Neural progenitor cell (in vitro differentiated cells): Measurements from ENCODE around the gene ATP1A1. TPM values are rescaled to one million over a fixed set of nuclear protein-coding genes. Genes with fewer than 3 reads are reported as not detected.

Source experiments
- DNase-seq: peaks from one replicate; pipeline ENCODE4 v3.0.0-alpha.2; 2016; ENCODE audit warnings: low spot score
- H2AFZ ChIP-seq: fragments of 200-600 bp; sonication (generic); replicated peaks from 2 replicates; pipeline ENCODE4 v1.6.1; 2016; ENCODE audit warnings: antibody characterized with exemption
- H3F3A ChIP-seq: fragments of 200-600 bp; sonication (generic); 2 replicates; pipeline ENCODE4 v1.6.1; 2016; ENCODE audit warnings: antibody characterized with exemption, low read depth
- H3K27ac ChIP-seq: fragments of 200-600 bp; sonication (generic); 2 replicates; pipeline ENCODE4 v1.5.1; 2016; ENCODE audit warnings: mild to moderate bottlenecking
- H3K27me3 ChIP-seq: fragments of 200-600 bp; sonication (generic); 2 replicates; pipeline ENCODE4 v1.6.1; 2016; ENCODE audit warnings: mild to moderate bottlenecking, moderate library complexity
- H3K36me3 ChIP-seq: fragments of 200-600 bp; sonication (generic); 2 replicates; pipeline ENCODE4 v1.5.1; 2016
- H3K4me1 ChIP-seq: fragments of 200-600 bp; sonication (generic); 2 replicates; pipeline ENCODE4 v1.6.1; 2016; ENCODE audit warnings: mixed run types
- H3K4me2 ChIP-seq: fragments of 200-600 bp; sonication (generic); 2 replicates; pipeline ENCODE4 v1.6.1; 2016
- H3K4me3 ChIP-seq: fragments of 200-600 bp; sonication (generic); 2 replicates; pipeline ENCODE4 v1.5.1; 2016
- H3K79me2 ChIP-seq: fragments of 200-600 bp; sonication (generic); 2 replicates; pipeline ENCODE4 v1.6.1; 2016; ENCODE audit warnings: low read depth
- H3K9ac ChIP-seq: fragments of 200-600 bp; sonication (generic); 2 replicates; pipeline ENCODE4 v1.6.1; 2016
- H3K9me3 ChIP-seq: fragments of 200-600 bp; sonication (generic); 2 replicates; pipeline ENCODE4 v1.5.1; 2016; ENCODE audit warnings: low read depth
- H4K20me1 ChIP-seq: fragments of 200-600 bp; sonication (generic); 2 replicates; pipeline ENCODE4 v1.6.1; 2016; ENCODE audit warnings: low read depth
- H3K27ac Mint-ChIP-seq: 3 replicates; pipeline ENCODE4 v1.8.0; 2021; ENCODE audit warnings: mixed read lengths
- H3K27me3 Mint-ChIP-seq: 2 replicates; pipeline ENCODE4 v1.8.0; 2022; ENCODE audit warnings: low read depth, mild to moderate bottlenecking, inconsistent platforms, moderate library complexity, mixed read lengths; ENCODE audit not compliant: insufficient read depth
- H3K36me3 Mint-ChIP-seq: 3 replicates; pipeline ENCODE4 v1.8.0; 2021; ENCODE audit warnings: mixed read lengths
- H3K4me1 Mint-ChIP-seq: 3 replicates; pipeline ENCODE4 v1.8.0; 2021; ENCODE audit warnings: mixed read lengths
- H3K4me3 Mint-ChIP-seq: 3 replicates; pipeline ENCODE4 v1.8.0; 2021; ENCODE audit warnings: mild to moderate bottlenecking, moderate library complexity, mixed read lengths
- H3K9me3 Mint-ChIP-seq: 3 replicates; pipeline ENCODE4 v1.8.0; 2020; ENCODE audit warnings: mixed read lengths
- EZH2 ChIP-seq: fragments of 200-600 bp; sonication (generic); IDR thresholded peaks from 2 replicates; pipeline ENCODE4 v1.6.1; 2017; ENCODE audit warnings: antibody characterized with exemption, mild to moderate bottlenecking, moderate library complexity
- EZH2phosphoT487 ChIP-seq: fragments of 200-600 bp; sonication (generic); IDR thresholded peaks from 2 replicates; pipeline ENCODE4 v1.6.1; 2017; ENCODE audit warnings: antibody characterized with exemption
- total RNA-seq: library from RNA; depleted of rRNA; stranded (reverse); fragments of >200 nt; gene quantifications from 2 replicates; pipeline ENCODE4 v1.2.3, GENCODE V29; 2015; ENCODE audit warnings: low replicate concordance
- TF ChIP-seq, protein P1 (sequence below): fragments of 200-600 bp; sonication (generic); IDR thresholded peaks from 2 replicates; pipeline ENCODE4 v1.5.1; 2017; ENCODE audit warnings: antibody characterized with exemption, mild to moderate bottlenecking

The ATP1A1 gene
- total RNA-seq, 1 donor from 2014 or later = 61.5 TPM

GRCh38 chr1:116356067-116356466, 17.0 kb upstream of the ATP1A1 start:
- TF ChIP-seq EZH2phosphoT487 = no peak
- no peak for TF ChIP-seq EZH2
- TF ChIP-seq, protein P1, sequence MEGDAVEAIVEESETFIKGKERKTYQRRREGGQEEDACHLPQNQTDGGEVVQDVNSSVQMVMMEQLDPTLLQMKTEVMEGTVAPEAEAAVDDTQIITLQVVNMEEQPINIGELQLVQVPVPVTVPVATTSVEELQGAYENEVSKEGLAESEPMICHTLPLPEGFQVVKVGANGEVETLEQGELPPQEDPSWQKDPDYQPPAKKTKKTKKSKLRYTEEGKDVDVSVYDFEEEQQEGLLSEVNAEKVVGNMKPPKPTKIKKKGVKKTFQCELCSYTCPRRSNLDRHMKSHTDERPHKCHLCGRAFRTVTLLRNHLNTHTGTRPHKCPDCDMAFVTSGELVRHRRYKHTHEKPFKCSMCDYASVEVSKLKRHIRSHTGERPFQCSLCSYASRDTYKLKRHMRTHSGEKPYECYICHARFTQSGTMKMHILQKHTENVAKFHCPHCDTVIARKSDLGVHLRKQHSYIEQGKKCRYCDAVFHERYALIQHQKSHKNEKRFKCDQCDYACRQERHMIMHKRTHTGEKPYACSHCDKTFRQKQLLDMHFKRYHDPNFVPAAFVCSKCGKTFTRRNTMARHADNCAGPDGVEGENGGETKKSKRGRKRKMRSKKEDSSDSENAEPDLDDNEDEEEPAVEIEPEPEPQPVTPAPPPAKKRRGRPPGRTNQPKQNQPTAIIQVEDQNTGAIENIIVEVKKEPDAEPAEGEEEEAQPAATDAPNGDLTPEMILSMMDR = no peak
- peaks cover 10% of the 10 kb centered on the region for H3K4me1 ChIP-seq
- H3K27ac Mint-ChIP-seq = no peak overlapping the region
- H3K4me3 ChIP-seq = no peak overlapping the region
- H3K4me3 Mint-ChIP-seq = no peak overlapping the region
- no peaks in the 10 kb centered on the region for H3K79me2 ChIP-seq
- H2AFZ ChIP-seq = no peak overlapping the region
- H3K27me3 Mint-ChIP-seq = no peaks in the 10 kb centered on the region
- H3K36me3 ChIP-seq = no peaks in the 10 kb centered on the region
- H3K27me3 ChIP-seq = no peaks in the 10 kb centered on the region
- H3K27ac ChIP-seq = no peak overlapping the region
- H3K4me1 Mint-ChIP-seq = peaks cover 5% of the 10 kb centered on the region
- H3K9me3 Mint-ChIP-seq = no peaks in the 10 kb centered on the region
- H3K9me3 ChIP-seq = no peaks in the 10 kb centered on the region
- no peaks in the 10 kb centered on the region for H4K20me1 ChIP-seq
- no peaks in the 10 kb centered on the region for H3F3A ChIP-seq
- no peak overlapping the region for H3K9ac ChIP-seq
- H3K4me2 ChIP-seq = no peak overlapping the region
- H3K36me3 Mint-ChIP-seq = no peaks in the 10 kb centered on the region
- DNase-seq = no peak

DNA sequence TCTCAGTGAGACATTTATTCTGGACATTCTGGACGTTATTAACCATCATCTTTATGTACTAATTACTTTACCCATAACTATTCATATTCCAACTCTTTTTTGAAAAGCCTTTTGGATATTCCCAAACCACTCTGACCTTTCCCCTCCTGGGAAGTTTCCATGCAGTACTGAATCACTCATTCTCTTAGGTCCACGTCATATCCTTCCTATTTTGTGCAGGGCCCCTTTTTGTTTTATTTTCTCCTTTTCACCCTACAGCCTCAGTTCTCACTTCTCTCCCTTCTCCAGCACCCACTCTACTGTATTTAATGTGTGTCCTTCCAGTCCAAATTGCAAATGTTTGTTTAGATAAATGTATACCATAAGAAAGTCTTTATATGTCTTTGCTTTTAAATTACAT, 16.4 kb upstream of the ATP1A1 start:
- no peak for DNase-seq
- peaks cover 10% of the 10 kb centered on the region for H3K4me1 ChIP-seq
- no peaks in the 10 kb centered on the region for H3K79me2 ChIP-seq
- H3K27ac Mint-ChIP-seq = no peak overlapping the region
- H4K20me1 ChIP-seq = no peaks in the 10 kb centered on the region
- peaks cover 5% of the 10 kb centered on the region for H3K4me1 Mint-ChIP-seq
- TF ChIP-seq EZH2phosphoT487 (no peak), EZH2 (no peak)
- TF ChIP-seq, protein P1 = no peak
- H3F3A ChIP-seq = no peaks in the 10 kb centered on the region
- no peaks in the 10 kb centered on the region for H3K9me3 Mint-ChIP-seq
- H3K36me3 Mint-ChIP-seq = no peaks in the 10 kb centered on the region
- no peak overlapping the region for H3K4me3 Mint-ChIP-seq
- no peak overlapping the region for H3K4me2 ChIP-seq
- H3K27me3 Mint-ChIP-seq = no peaks in the 10 kb centered on the region
- H3K27ac ChIP-seq = no peak overlapping the region
- H2AFZ ChIP-seq = no peak overlapping the region
- no peaks in the 10 kb centered on the region for H3K9me3 ChIP-seq
- no peak overlapping the region for H3K9ac ChIP-seq
- H3K4me3 ChIP-seq = no peak overlapping the region
- no peaks in the 10 kb centered on the region for H3K27me3 ChIP-seq
- H3K36me3 ChIP-seq = no peaks in the 10 kb centered on the region

DNA sequence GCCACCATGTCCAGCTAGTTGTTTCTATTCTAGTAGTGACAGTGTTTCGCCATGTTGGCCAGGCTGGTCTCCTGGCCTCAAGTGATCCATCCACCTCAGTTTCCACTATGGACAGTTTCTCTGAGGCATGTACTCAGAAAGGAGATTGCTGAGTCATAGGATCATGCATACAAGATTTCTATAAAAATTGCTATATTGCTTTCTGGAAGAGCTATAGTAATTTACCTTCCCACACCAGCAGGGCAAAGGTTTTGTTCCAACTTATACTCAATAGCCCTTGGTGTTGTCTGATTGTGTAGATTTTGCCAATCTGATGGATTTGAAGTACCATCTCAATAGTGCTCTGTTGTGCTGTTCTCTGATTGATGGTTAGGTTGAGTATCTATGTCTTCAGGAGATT, 15.6 kb upstream of the ATP1A1 start:
- Histone ChIP-seq H4K20me1 (no peaks in the 10 kb centered on the region), H3K27ac (no peak overlapping the region), H3K9ac (no peak overlapping the region), H3K27me3 (no peaks in the 10 kb centered on the region), H3K9me3 (no peaks in the 10 kb centered on the region), H3F3A (no peaks in the 10 kb centered on the region), H3K4me1 (peaks cover 10% of the 10 kb centered on the region), H3K4me2 (no peak overlapping the region), H3K79me2 (no peaks in the 10 kb centered on the region), H3K36me3 (no peaks in the 10 kb centered on the region), H3K4me3 (no peak overlapping the region), H2AFZ (no peak overlapping the region)
- no peak overlapping the region for H3K27ac Mint-ChIP-seq
- H3K4me3 Mint-ChIP-seq = no peak overlapping the region
- no peaks in the 10 kb centered on the region for H3K9me3 Mint-ChIP-seq
- no peaks in the 10 kb centered on the region for H3K36me3 Mint-ChIP-seq
- H3K27me3 Mint-ChIP-seq = peaks cover 2% of the 10 kb centered on the region
- no peak for DNase-seq
- TF ChIP-seq, protein P1 = no peak
- TF ChIP-seq EZH2 = no peak
- no peak for TF ChIP-seq EZH2phosphoT487
- H3K4me1 Mint-ChIP-seq = peaks cover 5% of the 10 kb centered on the region
